Transverse colon (tissue), 4 donors: Measurements from ENCODE around the gene BUD23.

Experiments
- CTCF ChIP-seq, 5 experiments: fragments of 200-600 bp in 3 of 5; fragments of 450-650 bp in 2 of 5; sonication (generic) in 3 of 5; IDR thresholded peaks; 1 replicate in 2 of 5; 2 replicates in 3 of 5; pipeline ENCODE4 v1.5.1; 2016 to 2017; ENCODE audit warnings: antibody characterized with exemption in 5 of 5, inconsistent platforms in 3 of 5, mild to moderate bottlenecking in 2 of 5, moderate library complexity in 1 of 5
- EP300 ChIP-seq: sonication (generic); formaldehyde crosslinking; IDR thresholded peaks from one replicate; pipeline ENCODE4 v1.6.1; 2017; ENCODE audit warnings: antibody characterized with exemption, low read depth
- POLR2A ChIP-seq: fragments of 450-650 bp; IDR thresholded peaks from one replicate; pipeline ENCODE4 v1.6.1; 2016; ENCODE audit warnings: antibody characterized with exemption, mild to moderate bottlenecking, moderate library complexity
- POLR2AphosphoS5 ChIP-seq, 3 donors: sonication (generic); formaldehyde crosslinking; IDR thresholded peaks; one replicate each; pipeline ENCODE4 v1.6.1; 2016; ENCODE audit warnings: antibody characterized with exemption in 3 of 3

DNA sequence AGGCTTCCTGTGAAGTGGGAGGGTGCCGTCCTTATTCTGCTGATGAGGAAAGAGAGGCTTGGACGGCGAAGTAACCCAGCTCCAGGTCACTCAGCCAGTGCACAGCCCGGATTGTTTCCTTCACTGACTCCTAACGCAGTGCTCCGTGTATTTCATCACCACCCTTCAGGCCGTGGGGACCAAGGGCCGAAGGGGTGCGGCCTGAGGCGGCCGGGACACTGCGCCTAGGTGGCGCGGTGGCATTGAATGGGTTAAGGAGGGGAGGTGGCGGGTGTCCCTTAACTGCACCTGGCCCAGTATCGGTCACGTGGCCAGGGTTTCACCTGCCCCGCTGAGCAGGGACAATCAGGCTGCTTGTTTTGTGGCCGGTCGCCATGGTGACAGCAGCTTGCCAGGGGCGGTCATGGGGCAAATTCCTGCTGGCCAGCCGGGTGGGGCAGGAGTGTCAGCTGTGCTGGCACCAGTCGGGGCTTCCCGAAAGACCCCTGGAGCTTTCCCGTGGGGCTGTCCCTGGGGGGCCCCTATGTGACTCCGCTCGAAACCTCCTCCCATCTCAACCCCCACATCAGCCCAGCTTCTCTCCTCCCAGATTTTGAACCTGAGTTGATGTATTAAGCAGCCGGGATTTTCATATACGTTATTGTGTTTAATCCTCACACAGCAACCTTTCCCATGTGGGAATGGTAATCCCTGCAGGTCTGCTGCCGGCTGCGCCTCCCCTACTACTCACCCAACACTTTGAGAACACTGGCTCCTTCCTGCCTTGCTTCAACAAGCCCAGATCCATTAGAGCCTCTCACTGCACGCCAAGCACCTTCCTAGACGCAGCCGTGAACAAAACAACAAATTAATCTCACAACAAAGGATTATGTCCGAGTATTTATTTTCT lies 59.6 kb downstream of the BUD23 start:
- TF ChIP-seq POLR2A, result peak; percentile 43
- TF ChIP-seq CTCF (IDR thresholded peaks at IDR 0.05), result no peak
- peak; percentile 90 for TF ChIP-seq EP300
- peak; percentile 38 to 79 (median 77) for TF ChIP-seq POLR2AphosphoS5 (IDR thresholded peaks at IDR 0.05)
